ENCODE data around the gene DDX3X.
"Not testable (repeated sequence)": the region's sequence is repeated elsewhere in the genome, so short reads cannot be mapped to it uniquely, and the experiment has no call there.

DDX3X gene

DNA sequence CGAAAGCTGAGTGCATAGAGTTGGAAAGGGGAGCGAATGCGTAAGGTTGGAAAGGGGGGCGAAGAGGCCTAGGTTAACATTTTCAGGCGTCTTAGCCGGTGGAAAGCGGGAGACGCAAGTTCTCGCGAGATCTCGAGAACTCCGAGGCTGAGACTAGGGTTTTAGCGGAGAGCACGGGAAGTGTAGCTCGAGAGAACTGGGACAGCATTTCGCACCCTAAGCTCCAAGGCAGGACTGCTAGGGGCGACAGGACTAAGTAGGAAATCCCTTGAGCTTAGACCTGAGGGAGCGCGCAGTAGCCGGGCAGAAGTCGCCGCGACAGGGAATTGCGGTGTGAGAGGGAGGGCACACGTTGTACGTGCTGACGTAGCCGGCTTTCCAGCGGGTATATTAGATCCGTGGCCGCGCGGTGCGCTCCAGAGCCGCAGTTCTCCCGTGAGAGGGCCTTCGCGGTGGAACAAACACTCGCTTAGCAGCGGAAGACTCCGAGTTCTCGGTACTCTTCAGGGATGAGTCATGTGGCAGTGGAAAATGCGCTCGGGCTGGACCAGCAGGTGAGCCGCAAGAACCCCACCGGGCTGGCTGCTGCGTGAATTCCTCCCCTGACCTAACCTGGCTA lies at the start of gene DDX3X:
TSS of gene DDX3X (plus strand) at position 419 of the 619 bp plus-strand sequence. CDS start at position 510, 91 bp downstream.
- Mint-ChIP-seq H3K4me3 (peak within 1 kb of the TSS; percentile 89), H3K4me1 (peaks cover 48% of the 10 kb centered on the region), H3K9me3 (no peaks in the 10 kb centered on the region), H3K27ac (peak within 1 kb of the TSS; percentile 99), H3K27me3 (peaks cover 1% of the 10 kb centered on the region), H3K36me3 (ENCODE audit: low read depth) (peaks cover 37% of the 10 kb centered on the region)
- DNase-seq (peak; percentile 83), ATAC-seq (peak; percentile 61)

- not testable (repeated sequence) for H3K27me3 Mint-ChIP-seq; H3K9me3 Mint-ChIP-seq; H3K27ac Mint-ChIP-seq; H3K4me1 Mint-ChIP-seq; ATAC-seq; H3K36me3 Mint-ChIP-seq (ENCODE audit: low read depth); H3K4me3 Mint-ChIP-seq; DNase-seq
Measured at GRCh38 chrX:41285928-41286327, 48.0 kb upstream of the DDX3X start.

- no peak for ATAC-seq
- H3K4me1 Mint-ChIP-seq = no peaks in the 10 kb centered on the region
- no peaks in the 10 kb centered on the region for H3K27me3 Mint-ChIP-seq
- H3K9me3 Mint-ChIP-seq = no peaks in the 10 kb centered on the region
- no peaks in the 10 kb centered on the region for H3K36me3 Mint-ChIP-seq (ENCODE audit: low read depth)
- no peak for DNase-seq
- no peak overlapping the region for H3K4me3 Mint-ChIP-seq
- no peak overlapping the region for H3K27ac Mint-ChIP-seq
Measured at GRCh38 chrX:41288641-41289040, 45.3 kb upstream of the DDX3X start.

- Mint-ChIP-seq H3K4me1 (no peaks in the 10 kb centered on the region), H3K4me3 (no peak overlapping the region), H3K27me3 (no peaks in the 10 kb centered on the region), H3K36me3 (ENCODE audit: low read depth) (no peaks in the 10 kb centered on the region), H3K27ac (no peak overlapping the region), H3K9me3 (no peaks in the 10 kb centered on the region)
- DNase-seq (no peak), ATAC-seq (no peak)
Measured at GRCh38 chrX:41289095-41289494, 44.9 kb upstream of the DDX3X start.

GRCh38 chrX:41291309-41291708 lies 42.7 kb upstream of the DDX3X start:
- ATAC-seq = no peak
- Mint-ChIP-seq H3K9me3 (no peaks in the 10 kb centered on the region), H3K27ac (no peak overlapping the region), H3K4me3 (no peak overlapping the region), H3K36me3 (ENCODE audit: low read depth) (no peaks in the 10 kb centered on the region), H3K4me1 (no peaks in the 10 kb centered on the region), H3K27me3 (no peaks in the 10 kb centered on the region)
- no peak for DNase-seq

GRCh38 chrX:41293269-41293668 lies 40.7 kb upstream of the DDX3X start:
- DNase-seq (peak; percentile 3), ATAC-seq (no peak)
- H3K36me3 Mint-ChIP-seq (ENCODE audit: low read depth) = no peaks in the 10 kb centered on the region
- no peaks in the 10 kb centered on the region for H3K27me3 Mint-ChIP-seq
- H3K9me3 Mint-ChIP-seq = no peaks in the 10 kb centered on the region
- no peak overlapping the region for H3K4me3 Mint-ChIP-seq
- H3K27ac Mint-ChIP-seq = no peak overlapping the region
- H3K4me1 Mint-ChIP-seq = no peaks in the 10 kb centered on the region

DNA sequence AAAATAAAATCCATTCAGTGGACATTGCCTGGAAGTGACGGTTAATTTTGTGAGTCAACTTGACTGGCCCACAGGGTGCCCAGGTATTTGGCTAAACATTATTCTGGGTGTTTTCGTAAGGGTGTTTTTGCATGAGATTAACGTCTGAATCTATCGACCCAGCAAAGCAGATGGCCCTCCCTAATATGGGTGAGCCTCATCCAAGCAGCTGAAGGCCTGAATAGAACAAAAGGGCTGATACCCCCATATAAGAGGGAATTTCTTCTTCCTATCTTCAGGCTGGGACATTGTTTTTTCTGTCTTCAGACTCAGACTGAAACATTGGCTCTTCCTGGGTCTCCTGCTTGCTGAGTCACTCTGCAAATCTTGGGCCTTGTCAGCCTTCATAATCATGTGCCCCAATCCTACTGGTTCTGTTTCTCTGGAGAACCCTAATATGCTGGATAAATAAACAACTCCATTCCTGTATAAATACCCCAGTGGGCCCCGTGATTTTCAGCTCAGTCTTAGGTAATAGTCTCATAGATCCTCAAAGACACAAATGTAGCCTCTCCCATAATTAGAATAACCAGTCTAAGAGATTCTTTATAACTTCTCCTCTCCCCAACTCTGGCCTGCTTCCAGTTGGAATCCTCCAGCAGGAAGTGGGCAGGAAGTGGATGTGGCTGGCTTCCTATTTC lies 33.1 kb upstream of the DDX3X start:
- H3K36me3 Mint-ChIP-seq (ENCODE audit: low read depth) = no peaks in the 10 kb centered on the region
- H3K27ac Mint-ChIP-seq = no peak overlapping the region
- H3K9me3 Mint-ChIP-seq = no peaks in the 10 kb centered on the region
- no peaks in the 10 kb centered on the region for H3K4me1 Mint-ChIP-seq
- DNase-seq (no peak), ATAC-seq (no peak)
- H3K27me3 Mint-ChIP-seq = no peaks in the 10 kb centered on the region
- no peak overlapping the region for H3K4me3 Mint-ChIP-seq

DNA sequence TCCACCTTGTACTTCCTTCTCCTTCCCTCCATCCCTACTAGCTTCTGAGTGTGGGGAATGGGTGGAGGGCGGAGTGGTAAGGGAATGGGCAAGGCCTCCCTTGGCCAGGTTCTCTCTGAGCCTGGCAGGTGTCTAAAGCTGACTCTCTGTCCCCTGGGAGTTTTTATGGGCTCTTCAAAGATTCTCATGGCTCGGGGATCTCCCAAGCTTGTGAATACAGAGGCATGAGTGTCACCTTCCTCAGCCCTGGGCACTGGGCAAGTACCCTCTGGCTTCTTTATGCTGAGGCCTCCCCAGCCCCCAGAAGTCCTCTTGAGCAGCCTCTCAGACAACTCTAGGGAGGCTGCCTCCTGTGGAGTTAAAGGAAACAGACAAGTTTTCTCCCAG lies 32.5 kb upstream of the DDX3X start:
- Mint-ChIP-seq H3K27me3 (no peaks in the 10 kb centered on the region), H3K9me3 (no peaks in the 10 kb centered on the region), H3K27ac (no peak overlapping the region), H3K36me3 (ENCODE audit: low read depth) (no peaks in the 10 kb centered on the region), H3K4me1 (no peaks in the 10 kb centered on the region), H3K4me3 (no peak overlapping the region)
- DNase-seq (no peak), ATAC-seq (no peak)

DNA sequence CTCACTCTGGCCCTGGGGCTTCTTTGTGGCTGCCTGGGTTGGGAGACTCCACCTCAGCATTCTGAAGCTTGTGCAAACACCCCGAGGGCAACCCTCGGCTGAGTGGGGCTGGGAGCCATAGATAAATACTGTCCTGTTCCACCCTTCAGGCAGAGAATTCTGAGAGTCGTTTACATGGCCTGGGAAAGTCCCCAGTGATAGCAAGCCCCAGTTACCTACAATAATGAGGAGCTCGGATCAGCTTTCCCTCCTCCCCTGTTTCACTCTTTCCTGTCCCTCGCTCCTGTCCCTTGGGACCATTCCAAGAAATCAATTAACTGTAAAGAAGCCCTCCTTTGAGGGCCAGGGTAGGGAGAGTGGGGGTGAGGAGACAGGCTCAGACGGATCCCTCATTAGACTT lies 31.6 kb upstream of the DDX3X start:
- ATAC-seq (no peak), DNase-seq (no peak)
- no peaks in the 10 kb centered on the region for H3K36me3 Mint-ChIP-seq (ENCODE audit: low read depth)
- H3K27me3 Mint-ChIP-seq = no peaks in the 10 kb centered on the region
- H3K9me3 Mint-ChIP-seq = no peaks in the 10 kb centered on the region
- no peak overlapping the region for H3K27ac Mint-ChIP-seq
- H3K4me1 Mint-ChIP-seq = no peaks in the 10 kb centered on the region
- H3K4me3 Mint-ChIP-seq = no peak overlapping the region

GRCh38 chrX:41303013-41303412 lies 30.9 kb upstream of the DDX3X start:
- Mint-ChIP-seq H3K36me3 (ENCODE audit: low read depth) (no peaks in the 10 kb centered on the region), H3K9me3 (no peaks in the 10 kb centered on the region), H3K4me3 (no peak overlapping the region), H3K27me3 (no peaks in the 10 kb centered on the region), H3K27ac (no peak overlapping the region), H3K4me1 (no peaks in the 10 kb centered on the region)
- DNase-seq = no peak
- ATAC-seq = no peak

DNA sequence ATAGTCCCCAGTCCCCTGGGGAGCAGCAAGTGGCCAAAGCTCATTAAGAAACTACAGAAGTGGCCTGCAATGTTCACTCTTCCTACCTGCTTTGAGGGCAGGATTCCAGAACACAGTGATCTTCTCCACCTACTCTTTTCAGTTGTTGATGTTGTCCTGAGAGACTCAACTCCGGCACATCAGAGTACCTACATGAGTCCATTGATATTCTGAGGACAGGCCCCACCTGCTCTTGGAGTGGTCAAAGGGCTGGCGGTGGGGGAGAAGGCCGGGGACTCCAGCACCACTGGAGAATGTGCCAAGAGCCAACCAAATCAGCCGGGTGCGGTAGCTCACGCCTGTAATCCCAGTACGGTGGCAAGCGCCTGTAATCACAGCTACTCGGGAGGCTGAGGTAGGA lies 29.8 kb upstream of the DDX3X start:
- no peaks in the 10 kb centered on the region for H3K27me3 Mint-ChIP-seq
- H3K36me3 Mint-ChIP-seq (ENCODE audit: low read depth) = no peaks in the 10 kb centered on the region
- DNase-seq = no peak
- no peaks in the 10 kb centered on the region for H3K4me1 Mint-ChIP-seq
- no peak for ATAC-seq
- H3K9me3 Mint-ChIP-seq = no peaks in the 10 kb centered on the region
- H3K4me3 Mint-ChIP-seq = no peak overlapping the region
- H3K27ac Mint-ChIP-seq = no peak overlapping the region

GRCh38 chrX:41308884-41309647 lies 24.9 kb upstream of the DDX3X start:
- no peak for ATAC-seq

DNA sequence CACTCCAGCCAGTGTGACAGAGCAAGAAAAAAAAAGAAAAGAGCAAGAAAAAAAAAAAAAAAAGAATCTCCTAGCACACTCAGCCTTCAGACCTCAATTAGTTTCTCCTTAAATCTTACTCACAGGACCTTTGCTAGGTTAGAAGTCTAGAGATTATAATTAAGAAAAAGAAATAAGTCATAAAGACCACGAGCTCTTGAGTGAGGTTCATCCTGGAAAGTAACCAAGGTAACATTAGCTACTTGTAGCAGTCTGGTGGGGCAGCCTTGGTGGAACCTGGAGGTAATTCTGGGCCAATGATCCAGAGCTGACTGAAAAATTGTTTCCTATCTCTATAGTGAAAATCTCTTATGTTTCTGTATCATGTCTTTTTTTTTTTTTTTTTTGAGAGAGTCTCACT lies 21.2 kb upstream of the DDX3X start:
- H3K27me3 Mint-ChIP-seq = no peaks in the 10 kb centered on the region
- no peak for DNase-seq
- H3K9me3 Mint-ChIP-seq = no peaks in the 10 kb centered on the region
- no peak overlapping the region for H3K4me3 Mint-ChIP-seq
- H3K27ac Mint-ChIP-seq = no peak overlapping the region
- H3K4me1 Mint-ChIP-seq = no peaks in the 10 kb centered on the region
- H3K36me3 Mint-ChIP-seq (ENCODE audit: low read depth) = no peaks in the 10 kb centered on the region
- ATAC-seq = peak; percentile 36

More at GRCh38 chrX:41308884-41309647, 24.9 kb upstream of the DDX3X start:
- Mint-ChIP-seq H3K4me1 (no peaks in the 10 kb centered on the region), H3K4me3 (no peak overlapping the region), H3K36me3 (ENCODE audit: low read depth) (no peaks in the 10 kb centered on the region), H3K27me3 (no peaks in the 10 kb centered on the region), H3K9me3 (no peaks in the 10 kb centered on the region), H3K27ac (no peak overlapping the region)
- no peak for DNase-seq

DNA sequence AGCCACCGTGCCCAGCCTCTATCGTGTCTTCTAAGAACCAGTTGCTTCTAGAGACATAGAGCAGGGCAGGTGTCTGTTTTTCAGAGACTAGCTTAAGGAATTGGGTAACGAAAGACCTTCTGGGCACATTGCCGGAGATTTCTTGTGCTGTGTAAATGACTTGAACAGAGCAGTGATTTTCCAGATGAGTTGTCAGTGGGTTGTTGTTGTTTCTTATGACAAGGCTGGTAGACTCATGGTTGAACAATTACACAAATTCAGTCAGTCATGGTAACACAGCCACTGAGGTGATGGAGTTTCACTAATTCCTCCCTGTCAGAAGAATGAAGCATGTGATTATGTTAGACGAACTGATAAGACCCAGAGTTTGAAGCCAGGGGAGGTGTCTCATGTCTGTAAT lies 20.5 kb upstream of the DDX3X start:
- H3K36me3 Mint-ChIP-seq (ENCODE audit: low read depth) = no peaks in the 10 kb centered on the region
- H3K9me3 Mint-ChIP-seq = no peaks in the 10 kb centered on the region
- no peaks in the 10 kb centered on the region for H3K27me3 Mint-ChIP-seq
- no peaks in the 10 kb centered on the region for H3K4me1 Mint-ChIP-seq
- no peak overlapping the region for H3K4me3 Mint-ChIP-seq
- ATAC-seq (no peak), DNase-seq (no peak)
- H3K27ac Mint-ChIP-seq = no peak overlapping the region

GRCh38 chrX:41314204-41314603 lies 19.8 kb upstream of the DDX3X start:
- Mint-ChIP-seq H3K9me3 (no peaks in the 10 kb centered on the region), H3K27me3 (no peaks in the 10 kb centered on the region), H3K27ac (no peak overlapping the region), H3K4me3 (no peak overlapping the region), H3K4me1 (no peaks in the 10 kb centered on the region), H3K36me3 (ENCODE audit: low read depth) (no peaks in the 10 kb centered on the region)
- DNase-seq (no peak), ATAC-seq (no peak)

Measured in activated naive CD8-positive, alpha-beta T cell treated with anti-CD3 and anti-CD28 coated beads, Interleukin-2, amount 50 U/mL, for 24 hours (primary cell).